ENCODE measurements around the gene TEX35. TPM values are rescaled to one million over a fixed set of nuclear protein-coding genes. Genes with fewer than 3 reads are reported as not detected.

Gene TEX35
- total RNA-seq, 1 experiment from 2014 or later = not detected

GRCh38 chr1:178520803-178521202, 7.9 kb downstream of the TEX35 start:
- ChIA-PET RAD21 (ENCODE audit: low non-redundant PET in 1 of 2, low total read pairs in 2 of 2, uncharacterized antibody in 2 of 2, unreplicated experiment in 2 of 2) (no interaction called here), CTCF (no interaction called here), POLR2A (no interaction called here)
- Histone ChIP-seq H3K9me3 (ENCODE audit: control insufficient read depth in 1 of 2, insufficient read depth in 1 of 2, low read depth in 1 of 2, low read length in 2 of 2) (no peaks in the 10 kb centered on the region), H3K27me3 (ENCODE audit: insufficient read depth, low read length) (no peaks in the 10 kb centered on the region), H4K20me1 (ENCODE audit: insufficient read depth) (no peaks in the 10 kb centered on the region), H3K36me3 (ENCODE audit: control insufficient read depth in 1 of 2, insufficient read depth in 2 of 2, low read length in 2 of 2) (no peaks in the 10 kb centered on the region), H3K9me2 (ENCODE audit: insufficient read depth) (no peaks in the 10 kb centered on the region), H3K79me2 (ENCODE audit: insufficient read depth, low read length) (no peaks in the 10 kb centered on the region), H3K4me2 (ENCODE audit: low read length) (no peak overlapping the region), H2AFZ (ENCODE audit: low read depth, low read length, poor library complexity, severe bottlenecking) (no peak overlapping the region), H3K27ac (ENCODE audit: low read depth, low read length) (no peak overlapping the region), H3K4me3 (replicated peaks in 1 of 2; ENCODE audit: low read depth in 1 of 2, low read length in 2 of 2) (no peak overlapping the region), H3K9ac (ENCODE audit: low read length) (no peak overlapping the region), H3K4me1 (ENCODE audit: control insufficient read depth in 1 of 2, insufficient read depth in 2 of 2, low read length in 2 of 2) (no peaks in the 10 kb centered on the region)
- ATAC-seq = no peak
- no peak for TF ChIP-seq SP1 (IDR thresholded peaks at IDR 0.05; ENCODE audit: low read depth)
- TF ChIP-seq EZH2phosphoT487 (IDR thresholded peaks at IDR 0.05; ENCODE audit: borderline replicate concordance) = no peak
- no peak for TF ChIP-seq EZH2 (IDR thresholded peaks at IDR 0.05)
- TF ChIP-seq POLR2A (IDR thresholded peaks at IDR 0.05; ENCODE audit: borderline replicate concordance, extremely low read depth, insufficient read depth, insufficient read length) = no peak
- TF ChIP-seq EGR1 (IDR thresholded peaks at IDR 0.05; ENCODE audit: low read depth) = no peak
- no peak for TF ChIP-seq CBX3 (IDR thresholded peaks at IDR 0.05; ENCODE audit: low read depth)
- no peak for TF ChIP-seq TCF7L2 (IDR thresholded peaks at IDR 0.05; ENCODE audit: borderline replicate concordance, extremely low read depth, insufficient read depth, insufficient read length)
- no peak for TF ChIP-seq ZBTB33 (IDR thresholded peaks at IDR 0.05; ENCODE audit: extremely low read depth, insufficient replicate concordance, low read length)
- no peak for TF ChIP-seq FOSL1 (IDR thresholded peaks at IDR 0.05; ENCODE audit: low read depth)
- TF ChIP-seq, protein P1, sequence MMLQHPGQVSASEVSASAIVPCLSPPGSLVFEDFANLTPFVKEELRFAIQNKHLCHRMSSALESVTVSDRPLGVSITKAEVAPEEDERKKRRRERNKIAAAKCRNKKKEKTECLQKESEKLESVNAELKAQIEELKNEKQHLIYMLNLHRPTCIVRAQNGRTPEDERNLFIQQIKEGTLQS (IDR thresholded peaks at IDR 0.05) = no peak
- intact Hi-C loops (cut with micrococcal nuclease) = no loop called here
- BruUV-seq (replicated peaks) = no TSS peak
- no peak for DNase-seq (ENCODE audit: low read depth, low spot score)
